ENCODE results near the gene TPK1.
"Not testable (repeated sequence)": the region's sequence is repeated elsewhere in the genome, so short reads cannot be mapped to it uniquely, and the experiment has no call there.

TPK1 gene

DNA sequence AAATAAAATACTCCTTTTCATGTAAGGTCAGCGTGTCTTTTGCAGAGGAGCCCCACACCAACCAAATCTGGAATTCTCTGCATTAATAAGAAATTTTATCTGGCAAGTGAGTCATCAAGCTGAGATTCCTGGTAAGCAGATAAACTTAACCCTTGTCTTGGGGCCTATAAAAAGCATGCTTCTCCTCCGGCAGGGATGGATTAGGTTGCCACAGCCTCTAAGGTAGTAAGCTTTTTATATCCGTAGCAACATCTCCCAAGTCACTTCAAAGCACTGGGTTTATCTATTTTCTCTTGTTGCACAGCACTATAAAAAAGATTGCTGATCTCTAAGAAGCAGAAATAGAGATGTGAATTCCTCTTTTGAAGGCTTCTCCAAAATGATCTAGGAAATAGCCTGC is 229.6 kb downstream of the TPK1 start:
- DNase-seq, result no peak

DNA sequence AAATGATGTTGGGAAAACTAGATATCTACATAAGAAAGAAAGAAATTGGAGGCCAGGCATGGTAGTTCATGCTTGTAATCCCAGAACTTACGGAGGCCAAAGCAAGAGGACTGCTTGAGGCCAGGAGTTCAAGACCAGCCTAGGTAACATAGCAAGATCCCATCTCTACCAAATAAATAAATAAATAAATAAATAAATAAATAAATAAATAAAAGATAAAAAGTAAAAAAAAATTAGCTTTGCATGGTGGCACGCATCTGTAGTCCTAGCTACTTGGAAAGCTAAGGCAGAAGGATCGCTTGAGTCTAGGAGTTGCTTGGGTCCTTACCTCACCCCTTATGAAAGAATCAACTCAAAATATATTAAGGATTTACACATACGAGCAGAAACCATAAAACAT is 238.9 kb downstream of the TPK1 start:
- DNase-seq, result no peak

DNA sequence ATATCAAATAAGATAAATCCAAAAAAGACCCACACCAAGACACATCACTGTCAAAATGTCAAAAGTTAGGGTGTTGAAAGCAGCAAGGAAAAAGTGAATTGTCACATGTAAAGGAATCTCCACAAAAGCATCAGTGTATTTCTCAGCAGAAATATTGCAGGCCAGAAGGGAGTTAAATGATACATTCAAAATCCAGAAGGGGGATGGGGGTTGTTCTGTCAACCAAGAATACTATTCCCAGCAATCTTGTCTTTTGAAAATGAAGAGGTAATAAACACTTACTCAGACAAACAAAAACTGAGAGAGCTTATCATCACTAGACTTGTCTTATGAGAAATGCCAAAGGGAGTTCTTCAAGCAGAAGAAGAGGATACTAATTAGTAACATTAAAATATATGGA is 241.3 kb downstream of the TPK1 start:
- no peak for DNase-seq

- no peak for DNase-seq
Observed at GRCh38 chr7:144588559-144589051, 247.2 kb downstream of the TPK1 start.

DNA sequence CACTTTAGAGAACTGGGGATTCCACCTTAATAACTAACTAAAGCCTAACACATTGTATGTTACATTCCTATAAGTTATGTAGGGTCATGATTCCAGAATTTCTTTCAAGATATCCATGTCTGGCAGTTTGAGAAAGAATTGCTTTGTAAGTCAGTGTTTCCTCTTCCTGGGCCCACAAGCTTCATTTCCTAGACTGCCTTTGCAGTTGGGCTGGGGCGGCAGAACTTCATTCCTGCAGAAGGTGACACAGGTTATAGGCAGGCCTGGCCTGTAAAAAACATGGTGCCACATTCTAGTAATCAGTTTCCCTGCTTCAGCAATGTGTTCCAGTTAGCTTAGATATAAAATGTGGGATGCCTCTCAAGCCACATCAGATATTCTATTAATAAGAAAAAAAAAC is 248.2 kb downstream of the TPK1 start:
- no peak for DNase-seq

DNA sequence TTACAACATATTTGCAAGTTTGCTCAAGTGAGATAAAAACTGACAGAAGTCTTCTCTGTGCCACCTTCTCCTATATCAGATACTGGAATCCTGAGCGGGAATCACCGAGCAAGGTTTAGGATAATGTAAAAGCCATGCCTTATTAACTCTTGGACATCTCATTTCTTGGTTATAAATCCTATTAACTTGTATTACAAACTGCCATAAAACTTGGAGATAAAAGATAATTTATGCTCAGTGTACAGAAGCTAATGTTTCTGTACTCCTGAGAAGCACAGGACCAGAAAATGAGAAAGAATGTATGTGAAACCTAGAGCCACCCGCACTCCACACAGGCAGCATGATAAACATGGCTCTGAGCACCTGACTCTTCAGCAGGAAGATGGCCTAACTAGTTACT is 251.1 kb downstream of the TPK1 start:
- no peak for DNase-seq

GRCh38 chr7:144579687-144580086 is 256.2 kb downstream of the TPK1 start:
- DNase-seq, result no peak

- no peak for DNase-seq
Observed at GRCh38 chr7:144575456-144575855, 260.4 kb downstream of the TPK1 start.

GRCh38 chr7:144574753-144575152 is 261.1 kb downstream of the TPK1 start:
- not testable (repeated sequence) for DNase-seq

GRCh38 chr7:144568233-144568632 is 267.6 kb downstream of the TPK1 start:
- DNase-seq, result no peak

DNA sequence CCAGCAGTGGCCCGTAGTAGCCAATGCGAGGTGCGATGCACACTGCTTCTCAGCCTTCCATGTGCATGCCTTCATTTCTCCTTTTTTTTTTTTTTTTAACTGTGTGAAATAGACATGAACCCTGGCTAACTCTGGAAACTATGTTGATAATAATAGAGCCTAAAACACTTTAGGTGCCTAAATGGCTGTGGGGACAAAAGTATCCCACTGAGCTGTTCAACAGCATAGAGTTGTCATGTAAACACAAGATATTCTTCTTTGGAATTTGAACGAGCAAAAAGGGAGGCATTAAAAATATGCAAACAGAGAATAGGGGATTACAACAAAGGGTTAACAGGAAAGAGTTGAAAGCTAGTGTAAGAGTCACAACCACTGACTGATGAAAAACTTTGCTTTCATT is 270.3 kb downstream of the TPK1 start:
- no peak for DNase-seq

GRCh38 chr7:144549861-144550260 is 286.0 kb downstream of the TPK1 start:
- DNase-seq, result no peak

DNA sequence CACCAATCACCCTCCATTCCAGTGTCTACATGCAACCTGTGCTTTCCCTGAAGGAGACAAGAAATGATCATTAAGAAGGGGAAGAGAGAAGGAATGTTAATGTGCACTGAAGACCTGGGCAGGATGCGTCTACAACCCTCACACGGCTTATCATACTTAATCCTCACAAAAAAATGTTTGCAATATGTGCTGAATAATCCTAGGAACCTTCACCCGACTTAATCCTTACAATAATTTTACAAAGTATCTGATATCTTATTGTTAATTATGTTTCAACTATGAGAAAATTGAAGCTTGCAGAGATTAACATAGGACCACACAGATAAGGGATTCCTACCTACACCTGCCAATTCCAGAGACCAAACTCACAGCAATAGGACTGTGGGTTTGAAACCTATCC is 287.3 kb downstream of the TPK1 start:
- DNase-seq, result no peak

DNA sequence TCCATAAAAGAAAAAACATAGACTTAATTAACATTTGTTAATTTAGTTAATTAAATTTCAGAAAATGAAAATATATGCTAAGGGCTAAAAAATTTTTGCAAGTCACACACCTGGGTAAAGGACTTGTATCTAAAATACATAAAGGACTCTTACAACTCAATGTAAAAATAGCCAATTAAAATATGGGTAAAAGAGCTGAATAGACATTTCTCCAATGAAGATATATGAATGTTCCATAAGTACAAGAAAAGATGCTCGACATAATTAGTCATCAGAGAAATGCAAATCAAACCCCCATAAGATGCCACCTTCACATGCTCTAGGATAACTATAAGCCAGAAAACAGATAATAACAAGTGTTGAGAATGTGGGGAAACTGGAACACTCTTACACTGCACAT is 288.0 kb downstream of the TPK1 start:
- DNase-seq, result no peak

DNA sequence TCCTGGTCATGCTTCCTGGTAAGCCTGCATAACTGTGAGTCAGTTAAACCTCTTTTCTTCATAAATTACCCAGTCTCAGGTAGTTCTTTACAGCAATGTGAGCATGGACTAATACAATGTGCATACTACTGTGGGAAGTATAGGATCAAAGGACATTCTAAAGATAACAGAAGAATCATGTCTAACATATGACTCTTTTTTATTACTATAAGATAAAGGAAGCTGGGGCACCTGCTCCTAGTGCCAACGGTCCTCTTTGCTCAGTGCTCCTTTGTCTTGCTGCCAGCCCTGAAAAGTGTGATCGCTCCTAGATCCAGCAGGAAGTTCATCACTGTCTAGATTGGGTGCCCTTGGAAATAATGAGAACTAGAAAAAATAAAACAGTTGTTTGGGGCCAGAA is 289.1 kb downstream of the TPK1 start:
- DNase-seq, result no peak

DNA sequence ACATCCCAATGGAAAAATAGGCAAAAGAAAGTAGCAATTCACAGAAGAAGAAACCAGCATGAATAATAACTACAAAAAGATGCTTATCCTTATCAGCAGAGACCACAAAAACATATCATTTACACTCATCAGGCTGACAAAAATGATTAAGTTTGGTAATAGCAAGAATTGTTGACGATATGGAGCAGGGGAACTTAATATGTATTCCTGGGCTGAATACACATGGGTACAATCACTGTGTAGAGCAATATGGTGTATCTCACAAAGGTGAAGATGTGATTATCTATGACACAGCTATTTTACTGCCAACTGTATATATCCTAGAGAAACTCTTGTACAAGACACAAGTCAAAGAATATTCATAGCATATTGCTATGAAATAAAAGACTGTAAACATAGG is 290.5 kb downstream of the TPK1 start:
- DNase-seq, result no peak

GRCh38 chr7:144534655-144535395 is 301.0 kb downstream of the TPK1 start:
- no peak for DNase-seq

GRCh38 chr7:144534196-144534595 is 301.7 kb downstream of the TPK1 start:
- DNase-seq, result no peak

- no peak for DNase-seq
Observed at GRCh38 chr7:144531181-144531580, 304.7 kb downstream of the TPK1 start.

GRCh38 chr7:144529269-144529926 is 306.5 kb downstream of the TPK1 start:
- DNase-seq, result no peak

DNA sequence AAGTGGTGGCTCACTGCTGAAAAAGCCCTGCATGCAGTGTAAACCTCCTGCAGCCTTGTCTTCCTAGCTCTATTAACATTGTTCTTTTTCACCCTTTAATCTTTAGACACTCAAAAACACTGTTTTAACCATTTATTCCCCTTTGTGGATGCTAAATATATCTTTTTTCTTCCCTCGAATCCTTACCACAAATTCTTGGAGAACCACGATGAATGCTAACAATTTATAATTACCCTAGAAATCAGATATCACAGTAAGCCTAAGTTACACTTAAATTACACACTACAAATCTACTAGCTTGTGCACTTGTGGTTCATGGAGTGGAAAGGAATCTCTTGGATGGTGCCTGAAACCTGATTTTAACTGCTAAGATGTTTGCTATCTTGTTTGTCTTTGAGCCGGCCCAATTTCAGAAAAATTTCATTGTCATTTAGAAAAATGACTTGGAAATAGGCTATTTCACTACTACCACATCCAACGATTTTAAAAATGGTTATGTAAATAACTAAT is 307.3 kb downstream of the TPK1 start:
- no peak for DNase-seq

- DNase-seq, result no peak
Observed at GRCh38 chr7:144527051-144527471, 308.8 kb downstream of the TPK1 start.

DNA sequence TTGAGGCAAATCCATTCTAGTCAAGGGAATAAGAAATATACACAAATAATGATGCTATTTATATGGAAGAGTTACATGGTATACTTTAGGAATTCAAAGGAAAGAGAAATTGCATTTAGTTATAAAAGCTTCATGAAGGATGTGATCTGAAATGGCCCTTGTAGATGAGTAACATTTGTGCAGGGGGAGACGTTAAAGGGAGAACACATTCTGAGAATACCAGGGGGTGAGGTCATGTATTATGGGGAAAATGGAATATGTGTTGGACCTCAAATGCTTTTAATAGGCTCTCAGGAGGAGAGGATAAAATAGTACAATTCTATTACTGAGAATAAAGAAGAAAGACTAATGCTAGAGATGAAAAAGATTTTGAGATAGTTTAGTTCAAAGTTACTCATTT is 309.9 kb downstream of the TPK1 start:
- no peak for DNase-seq

GRCh38 chr7:144524271-144524670 is 311.6 kb downstream of the TPK1 start:
- no peak for DNase-seq
